GM19238 (cell line): ENCODE data around the gene ARVCF.

Experiments used
- DNase-seq: peaks from one replicate; pipeline ENCODE4 v3.0.0; 2011; ENCODE audit warnings: low spot score; ENCODE audit not compliant: insufficient read length

The ARVCF gene

GRCh38 chr22:20017622-20017958 lies 967 bp upstream of the ARVCF start:
- DNase-seq: no peak

DNA sequence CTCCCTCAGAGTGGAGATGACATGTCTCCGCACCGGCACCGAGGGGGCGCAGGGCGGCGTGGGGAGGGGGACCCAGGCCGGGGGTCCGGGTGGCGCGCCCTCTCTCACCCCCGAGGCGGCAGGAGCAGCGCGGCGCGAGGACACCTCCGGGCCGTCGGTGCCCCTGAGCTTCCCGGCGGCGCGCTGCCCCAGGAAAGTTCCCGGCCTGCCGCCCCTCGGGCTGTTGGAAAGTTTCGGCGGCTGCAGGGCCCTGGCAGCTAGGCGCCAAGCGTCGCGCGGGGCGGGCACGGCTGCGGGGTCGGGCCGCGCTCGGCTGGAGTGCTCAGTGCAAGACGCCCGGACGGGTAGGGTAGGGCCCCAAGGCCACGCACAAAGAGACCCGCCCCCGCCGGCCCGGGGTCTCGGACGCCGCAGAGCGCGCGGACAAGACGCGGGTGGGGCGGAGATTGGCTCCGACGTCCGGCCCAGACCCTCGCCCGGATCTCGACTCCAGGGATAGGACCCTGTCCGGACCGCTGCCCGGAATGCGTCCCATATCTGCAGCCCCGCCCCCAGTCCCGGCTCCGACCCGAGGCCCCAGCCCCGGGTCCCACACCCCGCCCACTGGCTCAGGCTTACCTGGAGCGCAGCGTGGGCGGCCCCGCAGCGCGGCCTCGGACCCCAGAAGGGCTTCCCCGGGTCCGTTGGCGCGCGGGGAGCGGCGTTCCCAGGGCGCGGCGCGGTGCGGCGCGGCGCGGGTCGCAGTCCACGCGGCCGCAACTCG lies 471 bp downstream of the ARVCF start:
- DNase-seq: no peak

- DNase-seq: no peak
Measured at GRCh38 chr22:20015187-20015625, 1.4 kb downstream of the ARVCF start.

GRCh38 chr22:20014526-20015186 lies 2.0 kb downstream of the ARVCF start:
- DNase-seq: no peak

DNA sequence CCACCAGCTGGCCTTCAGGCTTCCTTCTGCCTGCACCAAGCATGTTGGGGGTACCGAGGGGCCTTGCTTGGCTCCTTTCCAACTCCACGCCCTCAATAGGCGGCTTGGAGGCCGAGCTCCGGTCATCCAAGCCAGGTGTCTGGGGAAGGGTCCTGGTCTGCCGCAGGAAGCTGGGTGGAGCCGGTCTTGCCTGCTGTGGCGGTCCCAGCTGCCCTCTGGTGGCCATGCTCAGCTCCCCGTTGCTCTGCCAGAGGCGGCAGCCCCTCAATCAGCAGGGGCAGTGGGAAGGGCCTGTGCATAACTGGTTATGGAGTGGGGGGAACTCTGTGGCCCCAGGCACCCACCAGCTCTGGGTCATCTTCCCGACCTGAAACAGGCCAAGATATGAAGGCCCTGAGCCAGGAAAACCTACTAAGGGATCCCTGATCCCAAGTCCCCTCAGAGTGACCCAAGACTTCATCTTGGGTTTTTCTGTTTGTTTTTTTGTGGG lies 3.2 kb downstream of the ARVCF start:
- no peak for DNase-seq

DNA sequence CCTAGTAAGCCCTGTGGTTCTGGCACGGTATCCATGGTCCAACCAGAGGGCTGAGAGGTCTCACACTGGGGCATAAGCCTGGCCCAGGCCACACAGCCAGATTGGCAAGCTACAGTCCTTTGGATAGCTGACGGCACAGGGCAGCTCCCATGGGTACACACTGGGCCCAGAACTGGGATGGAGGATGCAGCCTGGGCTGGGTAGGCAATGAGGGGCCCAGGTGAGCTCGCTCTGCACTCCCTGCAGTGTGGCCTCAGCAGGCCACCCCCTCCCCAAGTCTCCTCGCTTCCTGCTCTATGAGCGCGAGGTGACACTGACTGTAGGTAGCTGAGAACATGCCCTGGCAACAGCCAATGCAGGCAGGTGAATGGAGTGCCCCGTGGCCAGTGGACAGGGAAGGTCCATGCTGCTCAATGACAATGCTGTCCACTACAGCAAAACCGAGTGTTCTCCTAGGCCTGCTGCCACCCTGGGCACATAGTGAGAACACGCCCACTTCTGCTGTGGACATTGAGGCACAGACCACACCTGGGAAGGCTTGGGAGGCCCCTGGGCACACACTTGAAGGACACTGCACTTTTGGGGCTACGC lies 3.8 kb downstream of the ARVCF start:
- DNase-seq: no peak

GRCh38 chr22:20011993-20012740 lies 4.5 kb downstream of the ARVCF start:
- no peak for DNase-seq

DNA sequence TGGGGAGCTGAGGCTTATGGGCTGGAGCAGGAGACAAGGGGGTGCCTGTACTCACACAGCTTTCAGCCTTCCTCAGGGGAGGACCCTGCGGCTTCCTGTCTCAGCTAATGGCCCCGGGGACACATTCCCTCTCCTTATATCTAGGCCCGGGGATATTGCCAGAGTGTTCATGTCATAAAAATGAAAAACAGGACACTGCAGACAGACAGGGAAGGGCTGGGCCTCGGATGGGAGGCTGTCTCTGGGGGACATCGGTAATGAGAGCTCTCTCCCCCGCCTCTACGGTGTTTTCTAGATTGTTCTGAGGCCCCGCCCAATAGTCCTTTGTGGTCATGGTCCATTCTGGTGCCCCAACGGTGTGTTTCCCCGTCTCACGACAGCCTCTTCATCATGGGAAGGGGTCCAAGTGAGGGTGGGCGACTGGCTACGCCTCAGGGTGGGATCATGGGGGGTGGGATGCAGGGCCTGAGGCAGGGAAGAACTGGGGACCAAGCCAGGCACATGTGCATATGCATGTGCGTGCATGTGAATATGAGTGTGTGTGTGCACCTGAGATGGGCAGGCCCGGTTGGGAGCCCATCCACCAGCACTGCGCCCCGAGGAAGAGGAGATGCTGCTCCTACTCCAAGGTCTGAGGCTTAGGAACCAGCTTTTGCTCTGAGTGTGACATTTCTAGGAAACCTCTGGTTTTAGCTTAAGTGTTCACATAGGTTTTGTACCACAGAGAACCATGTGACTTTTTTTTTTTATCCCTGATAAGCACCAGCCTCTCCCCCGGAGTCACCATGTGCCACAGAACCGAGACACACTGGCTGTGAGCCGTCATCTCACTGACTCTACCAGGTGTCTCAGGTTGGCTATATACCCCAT lies 5.3 kb downstream of the ARVCF start:
- DNase-seq: no peak

DNA sequence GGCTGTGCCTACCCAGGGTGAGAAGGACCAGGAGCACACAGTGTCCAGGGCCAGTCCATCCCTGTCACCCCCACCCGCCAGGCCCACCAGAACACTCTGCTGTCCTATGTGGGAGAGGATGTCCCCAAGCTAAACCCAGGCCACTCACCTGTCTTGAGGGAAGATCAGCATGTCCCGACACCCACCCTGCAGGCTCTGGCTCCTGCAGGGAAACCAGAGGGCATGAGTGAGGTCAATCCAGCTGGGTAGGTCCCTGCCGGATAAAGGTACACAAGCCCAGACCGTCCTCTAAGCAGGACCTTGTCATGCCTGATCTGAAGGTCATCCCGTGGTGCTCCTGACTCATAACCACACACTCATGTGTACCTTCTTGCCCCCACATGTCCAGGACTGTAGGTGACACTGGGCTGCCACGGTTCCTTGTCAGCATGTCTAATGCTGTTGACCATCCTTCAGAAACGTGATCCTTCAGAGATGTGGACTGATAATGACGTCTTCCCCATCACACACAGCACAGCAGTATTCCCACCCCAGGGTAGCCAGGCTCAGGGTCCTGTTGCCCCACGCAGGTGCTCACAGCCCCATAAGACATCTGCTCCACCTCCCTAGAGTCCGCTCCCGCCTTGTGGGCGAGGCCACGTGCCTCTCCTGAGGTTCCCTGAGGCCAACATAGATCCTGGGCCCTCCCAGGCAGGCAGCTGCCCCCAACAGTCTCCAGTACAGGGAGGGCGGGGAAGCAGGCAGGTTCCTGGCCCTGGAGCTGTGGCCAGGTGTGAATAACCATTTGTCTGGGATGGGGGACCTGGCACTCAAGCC lies 6.1 kb downstream of the ARVCF start:
- no peak for DNase-seq

DNA sequence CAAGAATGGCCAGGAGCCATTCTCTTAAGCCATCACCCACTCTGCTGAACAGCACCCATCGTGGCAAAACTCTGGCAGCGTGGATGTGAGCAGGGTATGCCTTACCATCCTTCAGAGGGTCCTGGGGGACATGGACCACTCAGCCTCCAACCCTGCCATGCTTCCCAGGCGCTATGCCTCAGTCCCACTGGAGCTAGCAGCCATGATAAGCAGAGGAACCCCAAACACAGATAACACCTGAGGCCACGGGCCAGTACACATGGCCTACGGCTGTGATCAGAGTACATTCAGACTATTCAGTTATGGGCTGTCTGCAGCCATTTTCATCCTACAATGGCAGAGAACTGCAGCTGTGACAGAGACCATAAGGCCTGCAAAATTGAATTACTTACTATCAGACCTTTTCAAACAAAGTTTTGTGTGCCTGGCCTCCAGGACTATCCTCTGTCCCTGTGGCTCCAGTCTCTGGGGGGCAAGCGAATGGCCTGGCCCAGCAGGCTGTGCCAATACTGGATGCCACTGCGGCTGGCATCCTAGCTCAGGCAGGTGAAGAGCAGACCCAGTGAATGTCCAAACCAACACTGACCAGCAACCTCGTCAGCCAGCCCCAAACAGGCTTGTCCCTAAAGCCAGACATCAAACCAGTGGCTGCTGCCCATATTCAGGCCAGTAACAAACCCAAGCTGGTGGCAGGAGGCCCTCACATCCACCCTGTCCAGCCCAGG lies 6.9 kb downstream of the ARVCF start:
- DNase-seq: no peak

DNA sequence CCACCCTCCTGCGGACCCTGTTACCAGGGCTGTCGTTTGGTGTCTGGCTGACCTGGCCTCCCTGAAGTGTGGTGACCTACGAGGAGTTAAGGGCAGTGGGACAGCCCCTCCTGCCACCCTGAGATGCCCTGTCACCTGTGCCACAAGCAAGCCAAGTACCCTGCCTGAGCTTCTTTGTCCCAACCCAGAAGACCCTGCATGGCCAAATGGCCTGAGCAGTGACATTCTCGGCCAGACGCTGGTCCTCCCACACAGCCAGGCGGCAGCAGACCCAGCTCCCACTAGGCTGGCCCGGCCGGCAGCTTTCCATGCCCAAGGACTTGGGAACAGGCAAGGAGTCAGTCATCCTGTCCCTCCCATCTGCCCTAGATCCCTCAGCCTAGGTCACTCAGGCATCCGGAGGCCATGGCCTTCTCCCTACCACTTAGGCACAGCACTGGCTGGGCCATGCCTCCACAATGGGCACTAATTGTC lies 7.6 kb downstream of the ARVCF start:
- DNase-seq: no peak

DNA sequence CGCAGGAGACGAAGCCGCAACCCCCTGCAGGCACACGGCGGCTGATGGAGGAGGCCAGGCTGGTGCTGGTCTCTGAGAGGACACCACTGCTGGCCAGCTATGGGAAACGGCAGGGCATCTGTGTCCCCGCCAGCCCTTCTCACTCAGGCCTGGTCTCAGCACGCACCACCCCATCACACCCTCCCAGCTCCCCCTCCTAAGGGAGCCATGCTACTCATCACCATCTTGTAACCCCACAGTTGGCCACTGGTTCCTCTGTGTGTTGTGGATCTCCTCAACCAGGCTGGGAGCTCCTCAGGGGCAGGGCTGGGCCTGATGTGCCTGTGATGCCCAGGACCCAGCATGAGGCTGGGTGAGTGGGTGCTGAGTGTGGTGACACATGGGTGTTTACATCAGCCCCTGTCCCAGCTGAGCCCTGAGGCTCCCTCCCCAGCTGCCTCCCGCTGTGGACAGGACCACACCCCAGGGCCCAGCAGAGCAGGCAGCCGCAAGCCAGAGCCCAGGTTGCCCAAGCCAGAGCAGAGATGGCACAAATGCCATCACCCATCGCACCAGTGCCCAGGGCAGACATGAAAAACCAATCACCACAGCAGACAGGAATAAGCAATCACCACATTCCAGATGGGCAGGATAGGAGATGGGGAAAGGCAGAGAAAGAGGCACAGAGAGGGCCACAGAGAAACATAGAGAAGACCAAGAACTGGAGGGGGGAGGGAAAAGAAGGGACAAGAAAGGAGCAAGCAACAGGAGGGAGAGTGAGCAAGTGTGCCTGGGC lies 8.2 kb downstream of the ARVCF start:
- DNase-seq: no peak

DNA sequence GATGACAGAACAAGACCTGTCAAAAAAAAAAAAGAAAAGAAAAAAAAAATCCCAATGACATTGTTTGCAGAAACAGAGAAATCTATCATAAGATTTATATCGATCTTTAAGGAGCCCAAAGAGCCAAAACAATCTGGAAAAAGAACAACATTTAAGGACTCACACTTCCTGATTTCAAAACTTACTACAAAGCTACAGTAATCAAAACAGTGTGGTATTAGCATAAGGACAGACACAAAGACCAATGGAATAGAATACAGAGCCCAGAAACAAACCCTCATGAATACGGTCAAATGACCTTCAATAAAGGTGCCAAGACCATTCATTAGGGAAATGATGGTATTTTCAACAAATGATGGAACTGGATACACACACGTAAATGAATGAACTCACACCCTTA lies 12.2 kb downstream of the ARVCF start:
- DNase-seq: no peak

GRCh38 chr22:20003304-20003703 lies 13.3 kb downstream of the ARVCF start:
- no peak for DNase-seq

DNA sequence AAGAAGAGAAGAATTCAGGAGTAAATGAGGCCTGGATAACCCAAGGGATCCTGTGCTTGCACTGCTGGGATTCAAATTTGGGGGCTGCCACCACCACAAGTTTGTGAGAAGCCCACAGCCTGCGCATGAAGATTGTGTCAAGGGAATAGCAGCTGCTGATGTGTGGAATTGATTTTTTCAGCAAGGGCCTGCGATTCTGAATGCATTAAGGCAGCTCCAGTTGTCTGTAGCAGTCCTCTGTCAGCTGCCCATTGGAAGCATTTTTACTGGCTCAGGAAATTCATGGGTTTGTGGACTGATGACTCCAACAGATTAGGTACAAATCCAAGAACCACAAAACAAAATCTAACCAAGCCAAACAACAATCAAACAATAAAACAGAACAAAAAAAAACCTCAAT lies 14.0 kb downstream of the ARVCF start:
- DNase-seq: no peak

DNA sequence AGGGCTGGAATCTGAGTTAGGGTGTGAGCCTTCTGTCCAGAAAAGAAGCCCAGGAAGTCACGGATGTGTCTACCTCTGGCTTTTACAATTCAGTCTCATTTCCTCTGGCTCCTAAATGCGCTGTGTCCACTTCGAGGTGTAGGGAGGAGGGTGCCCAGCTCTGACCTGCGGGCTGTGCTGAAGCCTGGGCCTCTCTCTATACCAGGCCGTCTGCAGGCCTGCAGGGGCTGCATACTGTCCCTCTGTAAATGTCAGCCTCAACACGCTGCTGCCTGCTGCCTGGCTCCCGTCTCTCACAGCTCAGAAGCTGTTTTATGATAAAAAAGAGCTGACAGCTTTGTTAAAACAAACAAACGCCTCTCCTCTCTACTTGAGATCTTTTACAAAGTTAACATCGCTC lies 14.5 kb downstream of the ARVCF start:
- DNase-seq: no peak

DNA sequence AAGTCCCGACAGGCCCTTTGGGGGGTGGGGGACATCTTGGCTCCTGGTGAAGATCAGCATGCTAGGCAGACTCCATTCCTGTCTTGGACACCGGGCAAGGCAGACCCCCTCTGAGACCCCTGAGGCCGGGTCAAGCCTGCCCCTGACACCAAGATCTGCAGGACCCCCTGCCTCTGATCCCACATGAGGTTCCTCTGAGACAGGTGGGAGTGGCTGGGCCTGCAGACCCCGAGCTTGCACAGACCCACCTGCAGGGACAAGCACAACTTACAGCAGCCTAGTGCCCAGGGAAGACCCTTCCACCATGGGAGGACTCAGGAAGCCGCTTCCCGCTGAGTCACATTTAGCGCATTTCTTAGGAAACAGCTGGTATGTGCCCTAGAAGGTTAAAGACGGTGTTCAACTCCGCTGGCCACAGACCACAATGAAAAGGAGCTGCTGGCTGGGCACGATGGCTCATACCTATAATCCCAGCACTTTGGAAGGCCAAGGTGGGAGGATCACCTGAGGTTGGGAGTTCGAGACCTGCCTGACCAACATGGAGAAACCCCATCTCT lies 15.5 kb downstream of the ARVCF start:
- DNase-seq: no peak
